Gastrocnemius medialis (tissue), 4 donors: ENCODE data around the gene PROZ.

ENCODE experiments used
- POLR2A ChIP-seq, 2 donors: fragments of 450-650 bp; IDR thresholded peaks; one replicate each; pipeline ENCODE4 v1.6.1; 2017; ENCODE audit warnings: antibody characterized with exemption in 2 of 2, mild to moderate bottlenecking in 2 of 2, moderate library complexity in 2 of 2
- TF ChIP-seq, protein P1 (sequence below), 5 experiments: fragments of 450-650 bp in 3 of 5; fragments of 200-600 bp in 2 of 5; sonication (generic) in 2 of 5; IDR thresholded peaks in 4 of 5; conservative IDR thresholded peaks in 1 of 5; 1 replicate in 4 of 5; 2 replicates in 1 of 5; pipeline ENCODE4 v1.5.1; 2016 to 2019; ENCODE audit warnings: antibody characterized with exemption in 5 of 5, mild to moderate bottlenecking in 3 of 5, moderate library complexity in 3 of 5

DNA sequence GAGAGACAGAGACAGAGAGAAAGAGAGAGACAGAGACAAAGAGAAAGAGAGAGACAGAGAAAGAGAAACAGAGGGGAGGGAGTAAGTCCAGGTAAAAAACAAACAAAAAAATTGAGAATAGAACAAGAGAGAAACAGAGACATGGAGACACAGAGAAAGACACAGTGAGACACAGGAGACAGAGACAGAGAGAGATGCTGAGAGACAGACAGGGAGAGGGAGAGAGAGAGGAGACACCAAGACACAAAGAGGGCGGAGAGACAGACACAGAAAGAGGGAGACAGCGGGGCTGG is 5.8 kb upstream of the PROZ start:
- TF ChIP-seq, protein P1, sequence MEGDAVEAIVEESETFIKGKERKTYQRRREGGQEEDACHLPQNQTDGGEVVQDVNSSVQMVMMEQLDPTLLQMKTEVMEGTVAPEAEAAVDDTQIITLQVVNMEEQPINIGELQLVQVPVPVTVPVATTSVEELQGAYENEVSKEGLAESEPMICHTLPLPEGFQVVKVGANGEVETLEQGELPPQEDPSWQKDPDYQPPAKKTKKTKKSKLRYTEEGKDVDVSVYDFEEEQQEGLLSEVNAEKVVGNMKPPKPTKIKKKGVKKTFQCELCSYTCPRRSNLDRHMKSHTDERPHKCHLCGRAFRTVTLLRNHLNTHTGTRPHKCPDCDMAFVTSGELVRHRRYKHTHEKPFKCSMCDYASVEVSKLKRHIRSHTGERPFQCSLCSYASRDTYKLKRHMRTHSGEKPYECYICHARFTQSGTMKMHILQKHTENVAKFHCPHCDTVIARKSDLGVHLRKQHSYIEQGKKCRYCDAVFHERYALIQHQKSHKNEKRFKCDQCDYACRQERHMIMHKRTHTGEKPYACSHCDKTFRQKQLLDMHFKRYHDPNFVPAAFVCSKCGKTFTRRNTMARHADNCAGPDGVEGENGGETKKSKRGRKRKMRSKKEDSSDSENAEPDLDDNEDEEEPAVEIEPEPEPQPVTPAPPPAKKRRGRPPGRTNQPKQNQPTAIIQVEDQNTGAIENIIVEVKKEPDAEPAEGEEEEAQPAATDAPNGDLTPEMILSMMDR (IDR thresholded peaks at IDR 0.05 in 4 of 5, conservative IDR thresholded peaks at IDR 0.05 in 1 of 5), result no peak
- no peak for TF ChIP-seq POLR2A (IDR thresholded peaks at IDR 0.05)
